ENCODE data around the gene RHOJ. TPM values are rescaled to one million over a fixed set of nuclear protein-coding genes. Genes with fewer than 3 reads are reported as not detected.

RHOJ gene
- total and polyA plus RNA-seq, 10 of the 15 experiments (the other 5 are each of a cell fraction or from before 2014, with no cell fraction given), result not detected

- TF ChIP-seq CEBPZ (IDR thresholded peaks at IDR 0.05; ENCODE audit: low read depth, low read length), result no peak
- TF ChIP-seq ZBTB40 (IDR thresholded peaks at IDR 0.05; ENCODE audit: borderline replicate concordance), result no peak
- TF ChIP-seq ZBTB4 (CRISPR knock-in tag; IDR thresholded peaks at IDR 0.05), result no peak
- no peak for TF ChIP-seq ZNF24 (IDR thresholded peaks at IDR 0.05)
- no peak for TF ChIP-seq LARP7 (IDR thresholded peaks at IDR 0.05)
- TF ChIP-seq POLR2A (IDR thresholded peaks at IDR 0.05; ENCODE audit: low read depth, low read length), result no peak
- no peak for TF ChIP-seq IRF5 (IDR thresholded peaks at IDR 0.05; ENCODE audit: borderline replicate concordance)
- TF ChIP-seq SUZ12 (IDR thresholded peaks at IDR 0.05; ENCODE audit: unreplicated experiment), result no peak
Observed at GRCh38 chr14:63290741-63291430, 86.6 kb downstream of the RHOJ start (continued).
